ENCODE measurements around the gene SH2D4B. TPM values are rescaled to one million over a fixed set of nuclear protein-coding genes. Genes with fewer than 3 reads are reported as not detected.
"Not testable (repeated sequence)": the region's sequence is repeated elsewhere in the genome, so short reads cannot be mapped to it uniquely, and the experiment has no call there.

Gene SH2D4B
- total RNA-seq, 2 donors from 2014 or later = 0.11 to 0.32 TPM

- Mint-ChIP-seq H3K27me3 (no peaks in the 10 kb centered on the region), H3K4me3 (peak overlapping the region; percentile 4), H3K9me3 (no peaks in the 10 kb centered on the region)
Measured at GRCh38 chr10:80526742-80527141, 11.0 kb upstream of the SH2D4B start.

DNA sequence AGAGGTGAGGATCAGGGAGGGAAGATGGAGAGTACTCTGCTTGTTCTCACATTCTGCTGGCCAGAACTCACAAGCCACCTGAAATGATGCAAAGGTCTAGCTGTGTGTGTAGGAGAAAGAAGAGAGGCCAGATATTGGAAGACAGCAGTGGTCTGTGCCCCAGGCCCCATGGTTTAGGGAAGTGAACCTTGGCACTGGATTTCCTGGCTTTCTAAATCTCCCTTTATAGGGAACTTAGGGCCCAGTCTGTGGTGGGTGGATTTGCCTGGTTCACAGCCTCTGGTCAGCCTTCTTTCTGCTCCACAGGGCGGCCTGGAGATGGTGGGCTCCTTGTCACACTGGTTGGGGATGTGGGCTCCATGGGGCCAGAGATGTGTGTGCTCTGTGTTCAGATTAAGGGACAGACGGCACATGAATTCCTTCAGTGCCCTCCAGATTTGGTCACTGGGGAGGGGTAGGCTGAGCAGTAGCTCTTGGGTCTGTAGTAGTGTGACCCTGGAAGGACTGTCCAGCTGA, 9.5 kb upstream of the SH2D4B start:
- Mint-ChIP-seq H3K4me3 (no peak overlapping the region), H3K4me1 (peaks cover 37% of the 10 kb centered on the region), H3K36me3 (ENCODE audit: low read depth) (peaks cover 29% of the 10 kb centered on the region), H3K9me3 (no peaks in the 10 kb centered on the region), H3K27ac (peak overlapping the region; percentile 70), H3K27me3 (no peaks in the 10 kb centered on the region)
- ATAC-seq (replicated peaks) = no peak

More at GRCh38 chr10:80526742-80527141, 11.0 kb upstream of the SH2D4B start:
- Mint-ChIP-seq H3K4me1 (peaks cover 35% of the 10 kb centered on the region), H3K36me3 (ENCODE audit: low read depth) (peaks cover 31% of the 10 kb centered on the region), H3K27ac (peak overlapping the region; percentile 70)
- no peak for ATAC-seq (replicated peaks)

DNA sequence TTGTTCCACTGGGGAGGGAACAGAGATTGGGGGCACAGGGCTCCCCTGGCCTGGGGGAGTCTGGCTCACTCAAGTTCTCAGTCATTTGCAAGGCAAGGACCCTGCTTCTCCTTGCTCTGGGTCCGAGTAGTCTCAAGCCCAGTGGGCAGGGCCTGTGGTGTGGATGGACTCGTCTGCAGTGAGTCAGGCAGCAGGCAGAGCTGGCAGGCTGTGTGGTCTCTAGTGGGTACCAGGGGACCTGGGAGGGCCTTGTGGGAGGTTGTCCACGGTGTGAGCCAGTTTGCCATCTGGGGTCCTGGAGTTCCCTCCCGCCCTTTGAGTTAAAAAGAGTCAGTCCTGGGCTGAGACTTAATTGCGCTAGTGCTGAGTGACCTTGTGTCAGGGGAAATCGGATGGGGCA, 8.8 kb upstream of the SH2D4B start:
- no peak for ATAC-seq (replicated peaks)
- Mint-ChIP-seq H3K27ac (peak overlapping the region; percentile 70), H3K27me3 (no peaks in the 10 kb centered on the region), H3K4me1 (peaks cover 37% of the 10 kb centered on the region), H3K9me3 (no peaks in the 10 kb centered on the region), H3K36me3 (ENCODE audit: low read depth) (peaks cover 27% of the 10 kb centered on the region), H3K4me3 (peak overlapping the region; percentile 69)

DNA sequence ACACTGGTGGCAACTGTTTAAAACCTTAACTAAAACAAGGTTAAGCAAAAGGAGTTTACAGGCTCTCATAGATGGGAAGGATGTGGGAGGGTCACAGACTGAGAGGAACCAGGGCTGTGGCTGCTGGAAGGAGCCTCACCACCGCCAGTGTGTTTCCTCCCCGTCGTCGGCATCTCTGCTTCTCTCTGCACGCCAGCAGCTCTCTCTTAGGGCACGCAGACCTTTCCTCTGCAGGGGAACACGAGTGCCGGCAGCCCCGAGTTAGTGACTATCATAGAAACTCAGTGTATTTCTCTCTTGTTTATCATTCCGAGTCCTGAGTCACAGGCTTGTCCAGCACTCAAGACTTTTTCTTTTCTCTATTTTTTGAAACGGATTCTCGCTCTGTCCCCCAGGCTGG, 8.1 kb upstream of the SH2D4B start:
- H3K4me1 Mint-ChIP-seq = peaks cover 37% of the 10 kb centered on the region

GRCh38 chr10:80530251-80530650, 7.5 kb upstream of the SH2D4B start:
- peak overlapping the region; percentile 69 for H3K4me3 Mint-ChIP-seq
- peaks cover 21% of the 10 kb centered on the region for H3K36me3 Mint-ChIP-seq (ENCODE audit: low read depth)
- no peaks in the 10 kb centered on the region for H3K27me3 Mint-ChIP-seq
- H3K9me3 Mint-ChIP-seq = no peaks in the 10 kb centered on the region
- peak overlapping the region; percentile 70 for H3K27ac Mint-ChIP-seq
- peaks cover 37% of the 10 kb centered on the region for H3K4me1 Mint-ChIP-seq
- peak; percentile 91 for ATAC-seq (replicated peaks)

More for the DNA sequence above, 8.1 kb upstream of the SH2D4B start:
- peak overlapping the region; percentile 69 for H3K4me3 Mint-ChIP-seq
- H3K27me3 Mint-ChIP-seq = no peaks in the 10 kb centered on the region
- peaks cover 20% of the 10 kb centered on the region for H3K36me3 Mint-ChIP-seq (ENCODE audit: low read depth)
- H3K9me3 Mint-ChIP-seq = no peaks in the 10 kb centered on the region
- H3K27ac Mint-ChIP-seq = peak overlapping the region; percentile 70
- ATAC-seq (replicated peaks) = peak; percentile 53

- H3K4me1 Mint-ChIP-seq = peaks cover 35% of the 10 kb centered on the region
- H3K36me3 Mint-ChIP-seq (ENCODE audit: low read depth) = peaks cover 24% of the 10 kb centered on the region
- ATAC-seq (replicated peaks) = no peak
- H3K9me3 Mint-ChIP-seq = no peaks in the 10 kb centered on the region
- H3K27me3 Mint-ChIP-seq = no peaks in the 10 kb centered on the region
- peak overlapping the region; percentile 17 for H3K27ac Mint-ChIP-seq
- peak overlapping the region; percentile 69 for H3K4me3 Mint-ChIP-seq
Measured at GRCh38 chr10:80530816-80531215, 6.9 kb upstream of the SH2D4B start.

DNA sequence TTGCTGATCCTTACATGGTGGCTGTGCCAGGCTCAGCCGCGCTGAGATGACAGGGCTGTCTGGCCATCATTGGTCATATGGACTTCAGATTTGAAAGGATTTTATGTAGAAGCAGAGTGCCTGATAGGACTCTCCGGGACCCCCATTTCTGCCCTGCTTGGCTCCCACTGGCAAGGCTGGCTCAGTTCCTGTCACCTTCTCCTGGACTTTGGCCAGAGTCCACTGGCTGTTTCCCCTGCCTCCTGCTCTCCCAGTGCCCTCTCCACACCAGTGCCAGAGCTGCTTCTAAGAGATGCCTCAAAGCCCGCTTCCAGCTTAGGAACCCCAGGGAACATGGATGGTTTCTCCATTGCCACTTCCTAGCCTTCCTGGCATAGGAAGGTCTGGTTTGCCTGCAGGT, 5.1 kb upstream of the SH2D4B start:
- Mint-ChIP-seq H3K4me1 (peaks cover 24% of the 10 kb centered on the region), H3K4me3 (peak overlapping the region; percentile 69), H3K9me3 (no peaks in the 10 kb centered on the region), H3K27me3 (no peaks in the 10 kb centered on the region), H3K27ac (peak overlapping the region; percentile 81), H3K36me3 (ENCODE audit: low read depth) (peaks cover 20% of the 10 kb centered on the region)
- ATAC-seq (replicated peaks) = no peak

GRCh38 chr10:80534059-80534458, 3.6 kb upstream of the SH2D4B start:
- H3K4me3 Mint-ChIP-seq; ATAC-seq (replicated peaks); H3K9me3 Mint-ChIP-seq; H3K27me3 Mint-ChIP-seq; H3K27ac Mint-ChIP-seq: not testable (repeated sequence)
- Mint-ChIP-seq H3K36me3 (ENCODE audit: low read depth) (peaks cover 20% of the 10 kb centered on the region), H3K4me1 (peaks cover 24% of the 10 kb centered on the region)

DNA sequence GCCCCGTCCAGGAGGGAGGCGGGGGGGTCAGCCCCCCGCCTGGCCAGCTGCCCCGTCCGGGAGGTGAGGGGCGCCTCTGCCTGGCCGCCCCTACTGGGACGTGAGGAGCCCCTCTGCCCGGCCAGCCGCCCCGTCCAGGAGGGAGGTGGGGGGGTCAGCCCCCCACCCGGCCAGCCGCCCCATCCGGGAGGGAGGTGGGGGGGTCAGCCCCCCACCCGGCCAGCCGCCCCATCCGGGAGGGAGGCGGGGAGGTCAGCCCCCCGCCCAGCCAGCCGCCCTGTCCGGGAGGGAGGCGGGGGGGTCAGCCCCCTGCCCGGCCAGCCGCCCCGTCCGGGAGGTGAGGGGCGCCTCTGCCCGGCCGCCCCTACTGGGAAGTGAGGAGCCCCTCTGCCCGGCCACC, 3.1 kb upstream of the SH2D4B start:
- Mint-ChIP-seq H3K4me1 (peaks cover 22% of the 10 kb centered on the region), H3K36me3 (ENCODE audit: low read depth) (peaks cover 20% of the 10 kb centered on the region)

GRCh38 chr10:80535671-80536360, 1.9 kb upstream of the SH2D4B start:
- peak; percentile 87 for ATAC-seq (replicated peaks)
- peaks cover 20% of the 10 kb centered on the region for H3K36me3 Mint-ChIP-seq (ENCODE audit: low read depth)

More for the DNA sequence above, 3.1 kb upstream of the SH2D4B start:
- H3K27me3 Mint-ChIP-seq; ATAC-seq (replicated peaks); H3K4me3 Mint-ChIP-seq; H3K27ac Mint-ChIP-seq; H3K9me3 Mint-ChIP-seq: not testable (repeated sequence)

GRCh38 chr10:80536361-80536835, 1.3 kb upstream of the SH2D4B start:
- H3K27me3 Mint-ChIP-seq = no peaks in the 10 kb centered on the region
- H3K4me1 Mint-ChIP-seq = peaks cover 21% of the 10 kb centered on the region
- no peaks in the 10 kb centered on the region for H3K9me3 Mint-ChIP-seq
- no peak for ATAC-seq (replicated peaks)
- peak overlapping the region; percentile 99 for H3K27ac Mint-ChIP-seq
- H3K36me3 Mint-ChIP-seq (ENCODE audit: low read depth) = peaks cover 20% of the 10 kb centered on the region
- H3K4me3 Mint-ChIP-seq = peak overlapping the region; percentile 94

More at GRCh38 chr10:80535671-80536360, 1.9 kb upstream of the SH2D4B start:
- no peaks in the 10 kb centered on the region for H3K27me3 Mint-ChIP-seq
- peaks cover 20% of the 10 kb centered on the region for H3K4me1 Mint-ChIP-seq
- peak overlapping the region; percentile 94 for H3K4me3 Mint-ChIP-seq
- no peaks in the 10 kb centered on the region for H3K9me3 Mint-ChIP-seq
- H3K27ac Mint-ChIP-seq = peak overlapping the region; percentile 99

DNA sequence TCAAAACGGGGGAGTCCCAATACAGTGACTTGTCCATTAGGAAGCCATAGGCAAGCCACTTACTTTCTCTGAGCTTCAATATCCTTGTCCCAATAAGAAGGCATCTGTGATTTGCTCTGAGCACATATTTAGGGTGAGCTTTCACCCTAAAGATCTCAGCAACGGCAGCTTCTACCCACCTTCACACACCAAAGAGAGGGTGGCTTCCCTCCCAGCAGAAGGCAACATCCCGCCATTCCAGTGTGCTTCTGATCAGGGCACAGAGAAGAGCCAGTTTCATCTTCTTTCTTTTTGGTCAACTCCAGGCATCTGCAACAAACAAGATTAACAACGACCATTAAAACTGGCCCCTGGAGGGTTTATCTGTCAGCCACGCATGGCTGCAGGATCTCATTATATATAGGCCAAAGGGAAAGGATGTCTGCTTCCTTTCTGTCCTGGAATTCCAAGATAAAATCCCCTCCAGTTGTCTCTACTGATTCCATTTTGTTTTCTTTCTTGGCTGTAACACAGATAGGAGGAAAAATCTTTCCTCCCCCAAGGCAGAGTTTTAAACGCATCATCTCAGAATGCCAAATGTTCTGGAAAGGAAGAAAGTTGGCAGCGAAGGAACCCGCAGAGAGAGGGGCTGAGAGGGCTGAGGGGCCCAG, 491 bp upstream of the SH2D4B start:
- no peaks in the 10 kb centered on the region for H3K27me3 Mint-ChIP-seq
- no peaks in the 10 kb centered on the region for H3K9me3 Mint-ChIP-seq
- peaks cover 20% of the 10 kb centered on the region for H3K36me3 Mint-ChIP-seq (ENCODE audit: low read depth)
- peak overlapping the region; percentile 99 for H3K27ac Mint-ChIP-seq
- ATAC-seq (replicated peaks) = no peak
- H3K4me3 Mint-ChIP-seq = peak overlapping the region; percentile 94
- H3K4me1 Mint-ChIP-seq = peaks cover 18% of the 10 kb centered on the region

- no peaks in the 10 kb centered on the region for H3K9me3 Mint-ChIP-seq
- H3K4me3 Mint-ChIP-seq = no peak overlapping the region
- no peaks in the 10 kb centered on the region for H3K27me3 Mint-ChIP-seq
- ATAC-seq (replicated peaks) = no peak
- H3K36me3 Mint-ChIP-seq (ENCODE audit: low read depth) = peaks cover 13% of the 10 kb centered on the region
- H3K27ac Mint-ChIP-seq = no peak overlapping the region
- peaks cover 18% of the 10 kb centered on the region for H3K4me1 Mint-ChIP-seq
Measured at GRCh38 chr10:80538481-80539185, 931 bp downstream of the SH2D4B start.

GRCh38 chr10:80539421-80540031, 1.8 kb downstream of the SH2D4B start:
- ATAC-seq (replicated peaks) = no peak
- Mint-ChIP-seq H3K4me3 (peak overlapping the region; percentile 35), H3K27me3 (no peaks in the 10 kb centered on the region), H3K4me1 (peaks cover 18% of the 10 kb centered on the region), H3K36me3 (ENCODE audit: low read depth) (peaks cover 13% of the 10 kb centered on the region), H3K27ac (peak overlapping the region; percentile 81), H3K9me3 (no peaks in the 10 kb centered on the region)
